HG02884 (cell line): Measurements from ENCODE around the gene GNGT2.
"Not testable (repeated sequence)": the region's sequence is repeated elsewhere in the genome, so short reads cannot be mapped to it uniquely, and the experiment has no call there.

Experiments used
- ATAC-seq: cut with Tn5 transposase; IDR thresholded peaks from one replicate; pipeline ENCODE4 v1.9.1; 2021; ENCODE audit warnings: mild to moderate bottlenecking, moderate library complexity; ENCODE audit not compliant: unreplicated experiment

Gene GNGT2

DNA sequence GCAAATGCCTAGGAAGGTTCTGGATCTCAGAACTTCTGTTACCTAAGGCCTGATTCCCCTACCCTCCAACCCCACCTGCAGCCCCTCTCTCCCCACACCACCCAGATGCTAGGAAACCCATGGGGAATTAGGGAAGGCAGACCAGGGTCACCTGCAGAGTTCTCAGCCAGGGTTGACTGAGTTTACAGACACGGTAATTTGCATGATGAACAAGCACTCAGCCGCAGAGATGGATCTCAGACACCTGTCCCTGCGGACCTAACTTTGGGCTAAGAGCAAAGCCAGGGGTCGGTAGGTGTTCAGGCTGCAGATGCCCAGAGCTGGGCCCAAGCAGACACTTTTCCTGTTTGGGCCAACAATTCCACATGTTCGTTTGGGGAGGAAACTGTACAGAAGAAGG, 3.0 kb upstream of the GNGT2 start:
- no peak for ATAC-seq

DNA sequence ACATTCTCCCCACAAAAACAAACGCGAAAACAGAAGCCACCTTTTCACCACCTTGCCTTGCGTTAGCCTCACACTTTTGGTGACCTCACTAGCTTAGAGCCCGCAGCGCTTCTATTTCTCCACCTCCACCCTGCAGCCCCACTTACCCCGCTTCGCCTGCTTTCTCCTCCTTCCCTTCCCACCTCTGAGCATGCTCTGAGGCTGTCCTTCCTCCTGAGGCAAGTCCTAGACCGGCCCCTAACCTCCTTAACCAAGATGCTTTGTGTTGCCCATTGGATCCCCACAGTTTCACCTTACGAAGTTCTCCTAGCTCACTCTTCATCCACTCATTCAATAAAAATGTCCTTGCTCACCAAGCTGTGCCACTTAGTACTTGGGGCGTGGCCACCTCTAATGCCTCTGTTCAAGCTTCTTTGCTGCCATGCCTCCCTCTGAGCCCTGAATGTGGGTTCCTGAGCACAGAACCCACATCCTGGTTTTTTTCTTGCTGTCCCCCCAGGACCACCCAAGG, 1.3 kb downstream of the GNGT2 start:
- no peak for ATAC-seq

DNA sequence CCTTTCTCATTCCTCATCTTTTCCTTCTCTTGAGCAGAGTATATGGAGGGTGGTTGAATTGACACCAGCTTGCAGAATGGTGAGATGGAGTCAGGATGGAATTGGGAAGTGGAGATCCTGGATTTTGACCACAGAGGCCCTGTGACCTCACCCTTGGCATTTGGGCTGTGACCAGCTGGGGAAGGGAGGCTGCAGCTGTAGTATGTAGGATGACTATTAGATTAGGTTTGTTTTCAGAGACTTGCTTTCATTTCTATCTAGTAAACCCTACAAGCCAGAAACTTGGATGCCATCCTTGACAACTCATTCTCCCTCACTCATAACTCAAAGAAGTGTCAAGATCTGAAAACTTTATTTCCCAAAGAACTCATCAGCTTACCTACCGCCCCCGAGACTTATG, 5.9 kb downstream of the GNGT2 start:
- ATAC-seq = no peak

DNA sequence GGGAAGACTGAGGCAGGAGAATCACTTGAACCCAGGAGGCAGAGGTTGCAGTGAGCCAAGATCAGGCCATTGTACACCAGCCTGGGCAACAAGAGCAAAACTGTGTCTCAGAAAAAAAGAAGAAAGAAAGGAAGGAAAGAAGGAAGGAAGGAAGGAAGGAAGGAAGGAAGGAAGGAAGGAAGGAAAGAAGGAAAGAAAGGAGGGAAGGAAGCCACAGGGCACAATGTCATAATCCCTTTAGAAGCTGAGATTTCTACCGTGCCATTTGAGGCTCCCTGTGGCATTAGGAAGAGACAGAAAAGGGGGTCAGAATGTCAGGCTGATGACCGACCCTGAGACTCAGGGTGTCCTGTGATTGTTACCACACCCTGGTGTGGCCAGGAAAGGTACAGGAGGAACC, 6.6 kb downstream of the GNGT2 start:
- no peak for ATAC-seq

DNA sequence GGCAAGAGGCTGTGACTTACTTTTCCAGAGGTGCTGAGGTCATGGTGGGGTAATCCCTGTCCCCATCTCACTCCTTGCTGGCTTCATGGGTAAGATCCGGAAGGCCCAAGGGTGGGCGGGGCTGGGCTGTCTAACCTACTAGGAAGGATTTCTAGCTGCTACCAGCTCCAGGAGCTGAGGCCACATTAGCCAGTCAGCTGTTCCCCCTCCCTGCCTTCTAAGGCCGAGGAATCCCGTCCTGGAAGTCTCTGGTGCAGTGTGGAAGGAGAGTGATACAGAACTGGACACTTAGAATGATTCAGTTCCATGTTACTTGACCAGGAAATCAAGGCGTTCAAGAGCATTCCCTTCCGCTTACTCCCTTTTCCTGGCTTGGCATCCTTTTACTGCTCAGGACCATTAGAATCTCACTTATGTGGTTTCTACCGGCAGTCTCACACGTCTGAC, 8.9 kb downstream of the GNGT2 start:
- ATAC-seq = no peak

DNA sequence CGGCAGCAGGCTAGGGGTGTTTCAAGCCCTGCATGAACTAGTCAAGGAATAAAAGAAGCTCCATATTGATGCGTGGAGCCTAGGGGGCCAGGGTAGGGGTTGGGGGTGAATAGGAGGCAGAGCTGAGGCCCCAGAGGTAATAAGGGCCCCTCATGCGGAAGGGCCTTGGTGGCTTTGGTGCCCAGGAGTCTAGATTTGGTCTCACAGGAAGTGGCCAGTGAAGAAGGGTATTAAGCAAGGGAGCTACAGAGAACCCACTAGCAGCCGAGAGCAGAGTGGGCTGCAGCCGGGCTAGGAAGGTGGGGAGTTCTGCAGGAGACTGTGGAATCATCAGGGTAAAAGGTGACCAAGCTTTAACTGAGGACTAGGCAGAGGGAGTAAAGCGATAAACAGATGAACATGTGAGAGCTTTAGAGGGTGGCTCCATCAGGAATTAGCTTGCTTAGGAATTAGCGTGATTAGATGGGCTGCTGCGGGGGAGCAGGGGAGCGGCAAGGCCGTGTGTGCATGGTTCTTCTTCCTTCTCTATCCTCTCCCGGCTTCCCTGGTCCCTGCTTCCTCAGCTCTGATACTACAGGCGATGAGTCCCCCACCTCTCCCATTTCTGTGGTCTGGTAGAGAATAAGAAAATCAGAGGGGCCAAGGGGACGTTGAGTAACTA, 9.8 kb downstream of the GNGT2 start:
- ATAC-seq = no peak

DNA sequence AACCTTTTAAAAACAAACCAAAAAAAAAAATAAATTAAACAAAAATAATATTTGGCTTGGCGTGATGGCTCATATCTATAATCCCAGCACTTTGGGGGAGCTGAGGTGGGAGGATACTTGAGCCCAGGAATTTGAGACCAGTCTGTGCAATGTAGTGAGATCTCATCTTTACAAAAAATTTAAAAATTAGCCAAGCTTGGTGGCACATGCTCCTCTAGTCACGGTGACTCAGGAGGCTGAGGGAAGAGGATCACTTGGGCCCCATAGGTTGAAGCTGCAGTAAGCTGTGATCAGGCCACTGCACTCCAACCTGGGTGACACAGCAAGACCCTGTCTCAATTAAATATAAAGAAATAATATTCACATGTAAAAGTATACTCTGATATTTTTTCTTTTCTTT, 12.2 kb downstream of the GNGT2 start:
- ATAC-seq = no peak

DNA sequence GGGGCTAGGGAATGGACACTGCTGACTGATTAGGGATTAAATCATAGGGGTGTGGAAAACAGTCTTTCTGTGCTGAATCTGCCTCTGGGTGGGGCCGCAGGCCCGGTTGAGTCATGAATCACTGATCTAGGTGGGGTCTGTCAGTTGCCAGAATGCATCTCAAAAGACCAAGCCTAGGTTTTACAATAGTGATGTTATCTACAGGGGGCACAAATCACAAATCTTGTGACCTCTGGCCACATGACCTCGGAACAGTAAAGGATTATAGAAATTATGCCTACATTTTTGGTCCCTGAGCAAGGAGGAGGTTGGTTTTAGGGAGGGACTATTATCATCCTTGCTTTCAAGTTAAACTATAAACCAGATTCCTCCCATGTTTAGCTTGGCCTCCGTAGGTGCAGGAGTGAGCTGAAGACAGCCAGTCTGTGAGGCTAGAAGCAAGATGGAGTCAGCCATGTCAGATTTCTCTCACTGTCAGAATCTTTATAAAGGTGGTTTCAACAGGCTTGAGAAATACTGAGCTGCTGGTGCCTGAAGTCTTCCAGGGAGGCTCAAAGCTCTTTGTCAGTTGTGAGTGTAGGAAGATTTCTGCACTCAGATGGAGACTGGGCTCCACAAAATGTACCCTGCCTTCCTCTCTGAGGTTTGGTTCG, 12.9 kb downstream of the GNGT2 start:
- no peak for ATAC-seq

DNA sequence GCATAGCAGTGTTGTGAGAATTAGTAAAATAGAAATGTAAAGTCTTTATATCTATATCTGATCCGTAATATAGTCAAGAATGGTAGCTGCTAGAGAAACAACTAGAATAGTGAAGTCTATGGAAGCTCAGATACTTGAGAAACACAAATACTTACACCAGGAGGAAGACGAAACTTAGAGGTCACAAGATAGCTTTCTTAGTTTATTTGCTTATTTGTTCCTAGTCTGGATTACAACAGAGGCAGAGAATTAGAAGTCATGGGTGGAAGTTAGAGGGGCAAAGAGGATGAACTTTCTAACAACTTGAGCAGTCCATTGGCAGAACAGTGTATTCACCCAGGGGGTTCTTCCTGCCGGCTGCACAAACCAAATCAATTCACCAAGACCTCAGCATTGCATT, 13.9 kb downstream of the GNGT2 start:
- ATAC-seq = no peak

DNA sequence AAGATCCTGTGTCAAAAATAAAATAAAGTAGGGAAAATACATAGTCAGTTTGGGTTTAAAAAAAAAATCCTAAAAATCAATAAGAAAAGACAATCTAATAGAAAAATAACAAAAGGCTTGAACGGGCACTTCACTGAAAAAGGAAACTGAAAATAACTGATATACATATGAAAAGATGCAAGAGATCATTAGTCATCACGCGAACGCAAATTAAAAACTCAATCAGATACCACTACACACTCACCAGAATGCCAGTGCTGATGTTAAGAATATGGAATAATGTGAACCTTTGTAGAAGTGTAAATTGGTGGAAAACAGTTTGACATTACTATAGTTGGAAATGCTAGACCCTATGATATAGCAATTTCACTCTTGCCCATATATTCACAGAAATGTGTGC, 14.6 kb downstream of the GNGT2 start:
- ATAC-seq = no peak

DNA sequence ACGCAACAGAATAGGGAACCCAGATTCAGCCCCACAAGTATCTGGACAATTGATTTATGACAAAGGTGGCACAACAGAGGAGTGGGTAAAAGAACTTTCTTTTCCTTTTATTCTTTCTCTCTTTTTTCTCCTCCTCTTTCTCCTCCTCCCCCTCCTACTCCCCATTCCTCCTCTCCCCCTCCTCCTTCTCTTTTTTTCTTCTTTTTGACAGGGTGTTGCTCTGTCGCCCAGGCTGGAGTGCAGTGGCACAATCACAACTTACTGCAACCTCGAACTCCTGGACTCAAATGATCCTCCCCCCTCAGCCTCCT, 16.1 kb downstream of the GNGT2 start:
- ATAC-seq = no peak

DNA sequence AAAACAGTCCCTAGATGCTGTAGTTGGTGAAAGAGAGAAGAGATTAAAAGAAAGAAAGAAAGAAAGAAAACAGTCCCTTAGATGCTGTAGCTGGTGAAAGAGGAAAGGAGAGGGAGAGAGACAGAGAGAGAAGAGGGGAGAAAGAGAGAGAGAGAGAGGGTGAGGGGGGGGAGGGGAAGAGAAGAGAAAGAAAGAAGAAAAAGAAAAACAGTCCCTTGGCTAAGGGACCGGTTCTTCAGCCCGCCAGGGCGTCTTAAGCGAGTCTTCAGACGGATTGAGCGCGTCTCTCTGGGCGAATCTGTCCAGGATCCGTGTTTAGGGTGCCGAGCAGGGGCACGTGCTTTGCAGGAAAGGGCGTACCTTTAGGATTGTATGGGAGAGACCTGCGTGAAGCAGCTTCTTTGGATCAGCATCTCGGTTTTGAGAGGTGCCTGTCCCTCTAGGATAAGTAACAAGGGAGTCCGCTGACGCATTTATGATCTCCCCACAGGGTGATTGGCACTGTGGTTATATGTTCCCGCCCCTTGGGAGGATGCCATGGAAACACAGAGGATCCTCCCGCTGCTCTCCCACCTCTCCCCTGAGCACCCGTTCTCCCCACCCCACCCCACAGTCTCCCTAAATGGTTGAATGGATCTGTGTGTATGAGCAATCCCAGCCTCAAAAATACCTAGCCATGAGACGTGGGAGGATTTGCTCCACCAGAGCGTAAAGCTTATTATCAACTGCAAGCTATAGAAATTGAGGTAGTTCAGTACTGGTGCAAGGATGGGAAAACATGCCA, 16.7 kb downstream of the GNGT2 start:
- no peak for ATAC-seq

DNA sequence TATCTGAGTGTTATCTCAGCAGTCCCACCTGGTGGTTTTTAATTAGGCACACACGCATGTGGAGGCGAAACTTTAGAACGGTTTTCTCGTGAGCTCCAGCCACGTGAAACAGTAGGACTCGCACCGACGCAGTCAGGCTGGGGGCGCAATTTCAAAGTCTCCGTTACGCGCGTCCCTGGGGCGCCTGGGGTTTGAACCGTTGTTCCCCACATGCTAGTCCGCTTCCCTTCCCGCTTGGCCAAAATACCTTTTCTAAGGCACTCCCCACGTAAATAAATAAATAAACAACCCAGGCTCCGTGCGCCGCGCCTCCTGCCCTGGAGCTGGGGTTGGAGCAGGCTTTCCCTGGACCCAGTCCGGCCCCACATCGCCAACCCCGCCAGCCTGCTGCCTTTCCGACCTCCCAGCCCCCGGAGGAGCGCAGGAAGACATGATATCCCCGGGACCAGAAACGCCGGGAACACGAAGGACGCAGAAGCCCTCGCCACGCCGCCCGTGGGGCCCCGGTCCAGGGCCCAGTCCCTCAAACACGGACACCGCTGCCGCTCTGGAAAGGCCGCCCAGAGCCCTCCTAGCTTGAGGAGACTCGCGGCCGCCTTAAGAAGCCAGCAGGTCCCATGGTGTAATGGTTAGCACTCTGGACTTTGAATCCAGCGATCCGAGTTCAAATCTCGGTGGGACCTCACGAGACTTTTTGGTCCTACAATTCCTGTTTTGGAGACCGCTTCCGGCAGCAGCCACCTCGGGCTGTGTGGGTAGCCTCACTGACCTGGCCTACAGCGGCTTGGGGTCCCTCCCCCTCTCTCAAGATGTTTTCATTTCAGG, 18.2 kb downstream of the GNGT2 start:
- ATAC-seq = peak; percentile 52

DNA sequence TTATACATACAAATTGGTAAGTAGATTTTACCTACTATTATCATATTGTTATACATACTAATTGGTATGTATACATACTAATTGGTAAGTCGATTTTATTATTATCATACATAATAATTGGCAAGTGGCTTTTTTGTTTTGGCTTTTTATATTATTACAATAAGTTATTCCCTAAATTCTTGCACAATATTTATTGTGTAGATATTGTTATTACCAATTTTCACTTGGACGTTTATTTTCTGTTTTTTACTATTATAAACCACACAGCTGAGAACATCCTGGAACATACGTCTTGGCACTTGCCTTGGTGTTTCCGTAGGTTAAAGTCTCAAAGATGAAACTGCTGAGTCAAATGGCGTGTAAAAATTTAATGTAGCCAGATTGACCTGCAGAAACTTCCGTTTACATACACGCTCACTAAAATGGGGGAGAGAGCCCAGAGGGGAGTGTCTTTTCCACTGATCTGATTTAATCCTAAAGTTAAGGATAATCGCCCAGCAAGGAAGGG, 18.9 kb downstream of the GNGT2 start:
- no peak for ATAC-seq

DNA sequence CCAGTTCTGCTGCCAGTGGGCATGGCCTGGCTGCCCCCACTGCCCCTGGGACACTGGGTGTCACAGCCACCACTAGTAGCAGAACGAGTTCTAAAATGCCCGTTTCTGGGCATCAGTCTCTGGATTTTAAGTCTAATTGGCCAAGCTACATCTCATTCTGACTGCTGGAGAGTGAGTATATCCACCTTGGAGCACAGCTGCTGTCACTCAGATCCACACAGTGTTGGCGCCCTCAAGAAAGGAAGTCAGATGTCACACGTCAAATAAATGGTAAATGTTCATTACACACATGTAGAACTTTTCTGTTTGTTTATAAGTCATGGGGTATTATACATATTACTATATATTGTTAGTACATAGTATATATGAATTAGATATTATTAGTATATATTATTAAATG, 19.4 kb downstream of the GNGT2 start:
- no peak for ATAC-seq

DNA sequence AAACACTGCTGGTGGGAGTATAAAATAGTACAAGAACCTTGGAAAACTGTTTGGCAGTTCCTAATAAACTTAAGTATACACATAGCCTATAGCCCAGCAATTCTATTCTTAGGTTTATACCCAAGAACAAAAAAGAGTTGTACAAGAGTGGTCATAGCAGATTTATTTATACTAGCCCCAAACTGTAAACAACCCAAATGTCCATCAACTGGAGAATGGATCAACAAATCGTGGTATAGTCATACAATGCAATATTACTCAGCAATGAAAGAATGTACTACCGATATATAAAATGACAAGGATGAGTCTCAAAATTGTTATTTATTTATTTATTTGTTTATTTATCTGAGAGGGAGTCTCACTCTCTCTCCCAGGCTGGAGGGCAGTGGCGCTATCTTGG, 23.1 kb downstream of the GNGT2 start:
- ATAC-seq = no peak

DNA sequence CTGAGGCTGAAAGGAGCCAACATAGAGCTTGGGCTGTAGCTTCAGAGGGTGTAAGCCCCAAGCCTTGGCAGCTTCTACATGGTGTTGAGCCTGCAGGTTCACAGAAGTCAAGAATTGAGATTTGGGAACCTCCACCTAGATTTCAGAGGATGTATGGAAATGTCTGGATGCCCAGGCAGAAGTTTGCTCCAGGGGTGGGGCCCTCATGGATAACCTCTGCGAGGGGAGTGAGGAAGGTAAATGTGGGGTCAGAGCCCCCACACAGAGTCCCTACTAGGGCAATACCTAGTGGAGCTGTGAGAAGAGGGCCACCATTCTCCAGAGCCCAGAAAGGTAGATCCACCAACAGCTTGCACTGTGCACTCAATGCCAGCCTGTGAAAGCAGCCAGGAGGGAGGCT, 25.0 kb downstream of the GNGT2 start:
- not testable (repeated sequence) for ATAC-seq

DNA sequence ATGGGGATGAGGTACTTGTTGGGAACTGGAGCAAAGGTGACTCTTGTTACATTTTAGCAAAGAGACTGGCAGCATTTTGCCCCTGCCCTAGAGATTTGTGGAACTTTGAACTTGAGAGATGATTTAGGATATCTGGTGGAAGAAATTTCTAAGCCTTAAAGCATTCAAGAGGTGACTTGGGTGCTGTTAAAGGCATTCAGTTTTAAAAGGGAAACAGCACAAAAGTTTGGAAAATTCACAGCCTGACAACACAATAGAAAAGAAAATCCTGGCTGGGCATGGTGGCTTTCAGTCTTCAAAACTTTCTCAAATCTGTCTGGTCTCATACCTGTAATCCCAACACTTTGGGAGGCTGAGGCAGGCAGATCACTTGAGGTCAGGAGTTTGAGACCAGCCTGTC, 25.9 kb downstream of the GNGT2 start:
- not testable (repeated sequence) for ATAC-seq

DNA sequence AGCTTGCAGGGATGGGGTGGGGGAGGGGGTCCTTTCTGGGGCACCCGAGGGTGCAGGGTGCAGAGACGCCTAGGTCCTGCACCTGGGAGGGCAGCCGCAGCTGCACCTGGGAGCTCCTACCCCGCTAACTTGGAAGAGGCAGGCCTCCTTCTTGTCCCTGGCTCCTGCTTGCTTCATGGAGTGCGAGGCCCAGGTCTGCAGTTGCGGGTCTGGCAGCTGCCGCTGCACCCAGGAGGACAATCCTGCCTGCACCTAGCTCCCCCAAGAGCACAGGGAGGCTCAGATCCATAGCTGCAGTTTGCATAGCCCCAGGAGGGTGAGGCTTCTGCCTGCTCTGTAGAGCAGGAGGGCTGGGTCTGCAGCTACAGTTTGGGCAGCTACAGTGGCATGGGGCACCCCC, 26.6 kb downstream of the GNGT2 start:
- ATAC-seq = no peak

DNA sequence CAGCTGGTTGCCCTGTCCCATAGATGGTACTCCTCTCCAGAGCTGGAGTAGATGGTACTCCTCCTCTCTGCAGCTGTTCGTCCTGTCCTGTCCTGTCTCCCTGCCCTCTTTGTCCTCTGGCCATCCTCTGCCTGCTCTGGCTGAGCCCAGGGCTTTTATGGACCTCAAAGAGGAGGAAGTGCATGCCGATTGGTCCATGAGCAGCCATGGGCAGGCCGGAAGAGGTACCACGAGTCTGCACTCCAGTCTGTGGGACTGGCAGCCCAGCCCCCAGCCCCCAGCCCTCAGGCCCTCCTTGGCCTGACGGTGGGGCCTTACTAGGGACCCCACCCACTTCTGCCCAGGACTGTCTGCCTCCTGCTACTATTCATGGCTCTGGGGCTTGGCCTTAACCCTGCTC, 27.0 kb downstream of the GNGT2 start:
- ATAC-seq = no peak

DNA sequence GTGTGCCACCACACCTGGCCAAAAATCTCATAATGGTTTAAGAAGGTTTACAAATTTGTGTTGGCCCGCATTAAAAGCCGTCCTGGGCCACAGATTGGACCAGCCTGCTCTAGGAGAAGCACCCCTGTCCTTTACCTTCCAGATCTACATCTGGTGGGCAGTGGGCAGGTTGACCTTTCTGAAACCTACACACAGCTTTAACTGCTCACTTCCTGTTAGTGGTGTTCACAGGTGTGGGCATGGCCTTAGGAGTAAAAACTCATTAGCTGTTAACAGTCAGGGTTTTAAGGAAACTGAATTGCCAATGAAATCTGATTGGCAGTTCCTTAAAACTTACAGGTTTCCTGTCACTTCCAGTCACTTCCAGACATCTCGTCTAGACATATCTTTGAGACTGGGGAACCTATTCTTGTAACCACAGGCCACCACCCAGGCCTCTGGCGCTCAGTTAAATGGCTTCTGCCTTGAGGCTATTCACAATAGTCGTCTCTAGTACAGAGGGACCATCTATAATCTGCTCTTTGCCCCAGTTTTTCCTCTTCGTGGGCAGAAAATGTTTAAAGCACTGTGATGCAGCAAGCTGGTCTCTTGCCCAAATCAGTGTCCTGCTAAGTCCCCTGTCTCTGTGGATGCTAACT, 29.3 kb downstream of the GNGT2 start:
- no peak for ATAC-seq
